AG04449 (cell line): ENCODE measurements around the gene RHNO1.
"Not testable (repeated sequence)": the region's sequence is repeated elsewhere in the genome, so short reads cannot be mapped to it uniquely, and the experiment has no call there.

Experiments
- CTCF ChIA-PET: fragments of 350-600 bp; formaldehyde crosslinking; extraction: SDS; loops from one replicate; lab custom pipeline; 2021; ENCODE audit warnings: antibody characterized with exemption; lab: Yijun Ruan, JAX
- POLR2A ChIA-PET: fragments of 400-600, 350-600 bp; formaldehyde crosslinking; extraction: SDS; loops from one replicate; lab custom pipeline; 2020; ENCODE audit warnings: antibody characterized with exemption, inconsistent platforms; lab: Yijun Ruan, JAX
- DNase-seq: peaks from one replicate; pipeline ENCODE4 v3.0.0-alpha.2; 2010; ENCODE audit warnings: low read depth, low spot score
- H3K4me3 ChIP-seq: 2 replicates; pipeline ENCODE4 v1.5.1; 2011; ENCODE audit warnings: low read depth, mild to moderate bottlenecking, control low read depth, low read length
- CTCF ChIP-seq: IDR thresholded peaks from one replicate; pipeline ENCODE4 v1.5.1; 2011; ENCODE audit warnings: mild to moderate bottlenecking, moderate library complexity, low read length, control low read depth, inconsistent platforms; ENCODE audit not compliant: insufficient read depth; ENCODE audit errors: missing control alignments

The RHNO1 gene

GRCh38 chr12:2862876-2863275, 14.1 kb upstream of the RHNO1 start:
- CTCF ChIA-PET = interaction anchor here (0.7 to 8.8 kb wide), 5 partner anchors 8 to 214 kb away, joined by 3 to 76 read pairs (median 3); no protein-coding TSS in a partner anchor
- TF ChIP-seq CTCF = no peak

GRCh38 chr12:2863402-2863801, 13.6 kb upstream of the RHNO1 start:
- ChIA-PET CTCF (interaction anchor here (1.0 to 8.8 kb wide), 4 partner anchors 12 to 210 kb away, joined by 3 to 76 read pairs (median 4); no protein-coding TSS in a partner anchor), POLR2A (interaction anchor here (0.6 kb wide), 1 partner anchor 12 kb away, joined by 4 read pairs; no protein-coding TSS in a partner anchor)
- H3K4me3 ChIP-seq, DNase-seq: not testable (repeated sequence)

More at GRCh38 chr12:2862876-2863275, 14.1 kb upstream of the RHNO1 start:
- H3K4me3 ChIP-seq = no peak overlapping the region
- DNase-seq = no peak
- POLR2A ChIA-PET = no interaction called here

- DNase-seq = no peak
- ChIA-PET CTCF (interaction anchor here (0.6 to 8.8 kb wide), 6 partner anchors 11 to 209 kb away, joined by 3 to 76 read pairs (median 3); no protein-coding TSS in a partner anchor), POLR2A (interaction anchor here (0.6 kb wide), 1 partner anchor 29 kb away, joined by 4 read pairs; no protein-coding TSS in a partner anchor)
- no peak overlapping the region for H3K4me3 ChIP-seq
- TF ChIP-seq CTCF = no peak
Measured at GRCh38 chr12:2864198-2864597, 12.8 kb upstream of the RHNO1 start.

GRCh38 chr12:2868986-2869632, 7.9 kb upstream of the RHNO1 start:
- POLR2A ChIA-PET, H3K4me3 ChIP-seq, DNase-seq: not testable (repeated sequence)
- CTCF ChIA-PET = interaction anchor here (8.8 kb wide), 1 partner anchor 18 kb away, joined by 76 read pairs; no protein-coding TSS in a partner anchor

GRCh38 chr12:2876431-2877046, 484 bp upstream of the RHNO1 start:
- no peak for TF ChIP-seq CTCF
- POLR2A ChIA-PET = interaction anchor here (1.3 kb wide), 1 partner anchor 16 kb away, joined by 5 read pairs; no protein-coding TSS in a partner anchor

GRCh38 chr12:2877953-2878732, 1.1 kb downstream of the RHNO1 start:
- TF ChIP-seq CTCF = no peak
- peak overlapping the region; percentile 76 for H3K4me3 ChIP-seq
- CTCF ChIA-PET = interaction anchor here (0.7 to 2.6 kb wide), 11 partner anchors 9 to 195 kb away, joined by 3 to 21 read pairs (median 5); partner anchors contain the start of gene ITFG2
- no peak for DNase-seq
- POLR2A ChIA-PET = interaction anchor here (0.6 to 1.1 kb wide), 2 partner anchors 13 to 52 kb away, joined by 3 read pairs; partner anchors contain the start of gene TULP3

More at GRCh38 chr12:2876431-2877046, 484 bp upstream of the RHNO1 start:
- DNase-seq = no peak
- H3K4me3 ChIP-seq = peak overlapping the region; percentile 76
- CTCF ChIA-PET = interaction anchor here (1.1 to 2.6 kb wide), 4 partner anchors 10 to 69 kb away, joined by 3 to 21 read pairs (median 11); no protein-coding TSS in a partner anchor
